Osteoblast (primary cell): Measurements from ENCODE around the gene PGBD5. TPM values are rescaled to one million over a fixed set of nuclear protein-coding genes. Genes with fewer than 3 reads are reported as not detected.

Experiments used
- DNase-seq: peaks from one replicate; pipeline ENCODE4 v3.0.0; 2011; ENCODE audit warnings: low spot score, mixed read lengths; ENCODE audit not compliant: insufficient read length; ENCODE audit errors: missing footprints
- H2AFZ ChIP-seq: 2 replicates; pipeline ENCODE4 v1.6.0; 2011; ENCODE audit warnings: mild to moderate bottlenecking, low read length
- H3K27ac ChIP-seq: 2 replicates; pipeline ENCODE4 v1.5.1; 2011; ENCODE audit warnings: mild to moderate bottlenecking, low read depth, low read length, moderate library complexity
- H3K27me3 ChIP-seq: 2 replicates; pipeline ENCODE4 v1.6.0; 2012; ENCODE audit warnings: mild to moderate bottlenecking, control low read depth, inconsistent platforms, low read length, moderate library complexity; ENCODE audit not compliant: insufficient read depth
- H3K36me3 ChIP-seq: 2 replicates; pipeline ENCODE4 v1.5.1; 2011; ENCODE audit warnings: mild to moderate bottlenecking, low read length, control low read depth, moderate library complexity; ENCODE audit not compliant: insufficient read depth
- H3K4me1 ChIP-seq: 2 replicates; pipeline ENCODE4 v1.5.1; 2011; ENCODE audit warnings: mild to moderate bottlenecking, low read length, control low read depth, moderate library complexity; ENCODE audit not compliant: insufficient read depth
- H3K4me2 ChIP-seq: 2 replicates; pipeline ENCODE4 v1.6.0; 2011; ENCODE audit warnings: mild to moderate bottlenecking, low read length; ENCODE audit not compliant: insufficient read depth
- H3K4me3 ChIP-seq: fragments of 200-600 bp; sonication (generic); 3 replicates; pipeline ENCODE4 v1.5.1; 2012; ENCODE audit warnings: mild to moderate bottlenecking, low read length, inconsistent platforms; ENCODE audit not compliant: insufficient read depth
- H3K79me2 ChIP-seq: 2 replicates; pipeline ENCODE4 v1.6.0; 2012; ENCODE audit warnings: mild to moderate bottlenecking, low read length, control low read depth, inconsistent platforms; ENCODE audit not compliant: insufficient read depth
- H3K9me3 ChIP-seq: 2 replicates; pipeline ENCODE4 v1.5.1; 2011; ENCODE audit warnings: low read depth, low read length, control low read depth
- H4K20me1 ChIP-seq: 2 replicates; pipeline ENCODE4 v1.6.0; 2012; ENCODE audit warnings: mild to moderate bottlenecking, low read length, control low read depth; ENCODE audit not compliant: insufficient read depth
- total RNA-seq: library from RNA; depleted of rRNA; stranded (reverse); fragments of >200 nt; gene quantifications from 2 replicates; pipeline ENCODE4 v1.2.3, GENCODE V29; 2012
- TF ChIP-seq, protein P1 (sequence below): IDR thresholded peaks from 2 replicates; pipeline ENCODE4 v1.5.1; 2011; ENCODE audit warnings: mild to moderate bottlenecking, low read depth, low read length, moderate library complexity; ENCODE audit errors: extremely low read depth

The PGBD5 gene
- total RNA-seq, 1 donor = under 0.01 TPM

DNA sequence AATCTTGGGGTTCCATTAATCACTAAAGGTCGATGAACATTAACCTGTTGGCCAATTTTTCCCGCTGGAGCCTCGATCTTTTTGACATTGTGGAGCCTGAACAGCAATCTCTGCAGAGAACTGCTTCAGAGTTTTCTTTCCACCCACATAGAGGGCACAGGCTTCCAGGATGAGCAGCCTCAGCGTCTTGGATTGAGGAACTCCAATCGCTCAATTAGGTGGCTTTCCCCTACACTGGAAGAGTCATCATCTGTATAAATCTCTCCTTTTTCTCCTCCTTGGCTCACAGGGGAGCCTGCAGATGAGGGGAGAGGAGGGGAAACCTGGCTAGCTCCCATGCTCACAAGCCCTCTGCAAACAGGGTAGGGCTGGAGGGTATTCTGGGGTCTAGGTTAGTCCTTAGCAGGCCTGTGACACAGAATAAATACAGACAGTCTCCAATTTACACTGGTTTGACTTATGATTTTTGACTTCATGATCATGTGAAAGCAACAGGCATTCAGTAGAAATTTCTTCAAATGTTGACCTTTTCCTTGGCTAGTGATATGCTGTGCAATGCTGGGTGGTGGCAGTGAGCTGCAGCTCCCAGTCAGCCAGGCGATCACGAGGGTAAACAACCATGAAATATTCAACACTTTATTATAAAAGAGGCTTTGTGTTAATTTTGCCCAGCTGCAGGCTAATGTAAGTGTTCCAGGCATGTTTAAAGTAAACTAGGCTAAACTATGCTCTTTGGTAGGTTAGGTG, 80.8 kb downstream of the PGBD5 start:
- Histone ChIP-seq H2AFZ (no peak overlapping the region), H3K36me3 (no peaks in the 10 kb centered on the region), H3K79me2 (no peaks in the 10 kb centered on the region), H3K4me2 (no peak overlapping the region), H3K9me3 (no peaks in the 10 kb centered on the region), H3K4me1 (no peaks in the 10 kb centered on the region), H3K4me3 (no peak overlapping the region), H4K20me1 (no peaks in the 10 kb centered on the region), H3K27ac (no peak overlapping the region), H3K27me3 (no peaks in the 10 kb centered on the region)
- TF ChIP-seq, protein P1, sequence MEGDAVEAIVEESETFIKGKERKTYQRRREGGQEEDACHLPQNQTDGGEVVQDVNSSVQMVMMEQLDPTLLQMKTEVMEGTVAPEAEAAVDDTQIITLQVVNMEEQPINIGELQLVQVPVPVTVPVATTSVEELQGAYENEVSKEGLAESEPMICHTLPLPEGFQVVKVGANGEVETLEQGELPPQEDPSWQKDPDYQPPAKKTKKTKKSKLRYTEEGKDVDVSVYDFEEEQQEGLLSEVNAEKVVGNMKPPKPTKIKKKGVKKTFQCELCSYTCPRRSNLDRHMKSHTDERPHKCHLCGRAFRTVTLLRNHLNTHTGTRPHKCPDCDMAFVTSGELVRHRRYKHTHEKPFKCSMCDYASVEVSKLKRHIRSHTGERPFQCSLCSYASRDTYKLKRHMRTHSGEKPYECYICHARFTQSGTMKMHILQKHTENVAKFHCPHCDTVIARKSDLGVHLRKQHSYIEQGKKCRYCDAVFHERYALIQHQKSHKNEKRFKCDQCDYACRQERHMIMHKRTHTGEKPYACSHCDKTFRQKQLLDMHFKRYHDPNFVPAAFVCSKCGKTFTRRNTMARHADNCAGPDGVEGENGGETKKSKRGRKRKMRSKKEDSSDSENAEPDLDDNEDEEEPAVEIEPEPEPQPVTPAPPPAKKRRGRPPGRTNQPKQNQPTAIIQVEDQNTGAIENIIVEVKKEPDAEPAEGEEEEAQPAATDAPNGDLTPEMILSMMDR = no peak
- DNase-seq = no peak

DNA sequence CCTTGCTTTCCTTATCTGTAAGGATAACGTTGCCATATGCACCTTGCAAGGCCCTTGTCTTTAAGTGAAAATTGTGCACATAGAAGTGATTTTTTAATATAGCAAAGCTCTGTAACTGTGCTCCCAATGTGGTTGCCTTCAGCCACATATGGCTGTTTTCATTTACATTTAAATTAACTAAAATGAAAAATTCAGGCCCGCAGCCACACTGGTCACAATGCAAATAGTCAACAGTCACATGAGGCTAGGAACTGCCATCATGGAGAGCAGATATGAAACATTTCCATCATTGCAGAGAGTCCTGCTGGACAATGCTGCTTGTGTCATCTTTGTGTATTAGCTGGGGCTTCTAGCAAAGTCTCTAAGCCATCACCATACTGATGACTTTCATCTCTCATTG, 83.4 kb downstream of the PGBD5 start:
- H3K4me2 ChIP-seq = no peak overlapping the region
- no peak overlapping the region for H3K4me3 ChIP-seq
- H3K27ac ChIP-seq = no peak overlapping the region
- no peaks in the 10 kb centered on the region for H3K36me3 ChIP-seq
- TF ChIP-seq, protein P1 = no peak
- no peak for DNase-seq
- no peak overlapping the region for H2AFZ ChIP-seq
- no peaks in the 10 kb centered on the region for H3K79me2 ChIP-seq
- H3K4me1 ChIP-seq = no peaks in the 10 kb centered on the region
- no peaks in the 10 kb centered on the region for H3K9me3 ChIP-seq
- no peaks in the 10 kb centered on the region for H4K20me1 ChIP-seq
- no peaks in the 10 kb centered on the region for H3K27me3 ChIP-seq

DNA sequence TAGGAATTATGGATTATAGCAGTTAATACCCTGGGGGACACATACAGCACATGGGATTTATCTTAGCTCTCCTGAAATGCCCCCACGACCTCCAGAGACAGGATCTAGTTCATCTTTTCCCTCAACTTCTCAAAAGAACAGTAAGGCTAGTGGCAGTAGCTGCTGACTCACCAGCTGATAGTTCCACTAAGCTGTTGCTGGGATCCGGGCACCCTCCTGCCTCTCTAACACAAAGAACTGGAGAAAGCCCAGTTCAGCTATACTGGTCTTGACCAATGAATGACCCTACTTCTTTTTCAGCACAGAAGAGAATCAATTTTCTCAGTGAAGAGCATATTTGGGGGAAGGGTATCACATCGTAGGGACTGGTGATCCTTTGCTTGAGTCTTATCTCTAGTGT, 84.1 kb downstream of the PGBD5 start:
- no peaks in the 10 kb centered on the region for H3K36me3 ChIP-seq
- no peak overlapping the region for H3K27ac ChIP-seq
- no peaks in the 10 kb centered on the region for H3K27me3 ChIP-seq
- no peaks in the 10 kb centered on the region for H3K4me1 ChIP-seq
- no peak overlapping the region for H3K4me3 ChIP-seq
- no peak for DNase-seq
- TF ChIP-seq, protein P1 = no peak
- H3K9me3 ChIP-seq = no peaks in the 10 kb centered on the region
- no peak overlapping the region for H3K4me2 ChIP-seq
- no peaks in the 10 kb centered on the region for H4K20me1 ChIP-seq
- no peaks in the 10 kb centered on the region for H3K79me2 ChIP-seq
- H2AFZ ChIP-seq = no peak overlapping the region

DNA sequence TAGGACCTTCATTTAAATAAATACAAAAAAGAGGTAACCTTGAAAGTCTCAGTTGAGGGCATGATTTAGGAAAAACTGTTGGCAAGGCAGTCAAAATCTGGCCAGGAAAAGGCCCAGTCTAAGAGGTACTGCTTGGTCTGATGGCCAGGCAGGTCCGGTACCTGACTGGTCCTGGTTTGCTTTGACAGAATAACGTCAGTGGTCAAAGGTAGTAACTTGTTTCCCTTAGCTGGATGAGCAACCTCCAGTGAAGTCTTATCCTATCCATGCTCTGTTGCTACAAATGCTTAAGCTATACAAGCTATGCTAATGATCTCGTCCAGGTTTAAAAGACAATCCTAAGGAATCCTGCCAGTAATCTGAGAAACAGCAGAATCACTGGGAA, 85.0 kb downstream of the PGBD5 start:
- TF ChIP-seq, protein P1 = no peak
- Histone ChIP-seq H3K4me3 (no peak overlapping the region), H3K4me1 (no peaks in the 10 kb centered on the region), H4K20me1 (no peaks in the 10 kb centered on the region), H3K9me3 (no peaks in the 10 kb centered on the region), H3K79me2 (no peaks in the 10 kb centered on the region), H3K36me3 (no peaks in the 10 kb centered on the region), H3K27ac (no peak overlapping the region), H2AFZ (no peak overlapping the region), H3K27me3 (no peaks in the 10 kb centered on the region), H3K4me2 (no peak overlapping the region)
- no peak for DNase-seq
